HCT116 (cell line): ENCODE results near the gene RAVER1.

Experiments
- CEBPB ChIP-seq: IDR thresholded peaks from 2 replicates; pipeline ENCODE4 v1.6.1; 2012; ENCODE audit warnings: low read depth
- CTCF ChIP-seq, 3 experiments: fragments of 200-600 bp in 1 of 3; sonication (generic) in 1 of 3; IDR thresholded peaks in 2 of 3; conservative IDR thresholded peaks in 1 of 3; 2 replicates each; pipeline ENCODE4 v1.5.1; 2012 to 2017; ENCODE audit warnings: low read depth in 2 of 3, low read length in 2 of 3, antibody characterized with exemption in 1 of 3, borderline replicate concordance in 1 of 3, control low read depth in 1 of 3, mild to moderate bottlenecking in 1 of 3, mixed read lengths in 1 of 3, mixed run types in 1 of 3, moderate library complexity in 1 of 3; ENCODE audit not compliant: insufficient read depth in 1 of 3
- EGR1 ChIP-seq: IDR thresholded peaks from 2 replicates; pipeline ENCODE4 v1.6.1; 2012; ENCODE audit warnings: low read depth
- FOSL1 ChIP-seq: IDR thresholded peaks from 2 replicates; pipeline ENCODE4 v1.6.1; 2012; ENCODE audit warnings: low read depth
- JUND ChIP-seq: IDR thresholded peaks from 2 replicates; pipeline ENCODE4 v1.6.1; 2012
- MAX ChIP-seq: IDR thresholded peaks from 2 replicates; pipeline ENCODE4 v1.6.1; 2012
- POLR2A ChIP-seq: IDR thresholded peaks from 2 replicates; pipeline ENCODE4 v1.7.0; 2011; ENCODE audit warnings: borderline replicate concordance; ENCODE audit not compliant: insufficient read depth, insufficient read length; ENCODE audit errors: extremely low read depth
- POLR2AphosphoS5 ChIP-seq: IDR thresholded peaks from 2 replicates; pipeline ENCODE4 v1.6.1; 2011; ENCODE audit warnings: mild to moderate bottlenecking, low read depth, low read length, moderate library complexity
- REST ChIP-seq: IDR thresholded peaks from 2 replicates; pipeline ENCODE4 v1.6.1; 2012; ENCODE audit warnings: low read depth
- SP1 ChIP-seq: IDR thresholded peaks from 2 replicates; pipeline ENCODE4 v1.6.1; 2012; ENCODE audit warnings: low read depth
- YY1 ChIP-seq: IDR thresholded peaks from 2 replicates; pipeline ENCODE4 v1.6.1; 2011; ENCODE audit warnings: low read length, low read depth, moderate library complexity, mild to moderate bottlenecking; ENCODE audit not compliant: insufficient replicate concordance; ENCODE audit errors: extremely low read depth
- ZNF274 ChIP-seq: fragments of 200-500 bp; sonication (Bioruptor generic); IDR thresholded peaks from 2 replicates; pipeline ENCODE4 v1.6.1; 2014; ENCODE audit warnings: mild to moderate bottlenecking, low read depth, low read length, inconsistent platforms

- no peak for TF ChIP-seq CTCF (IDR thresholded peaks at IDR 0.05 in 2 of 3, conservative IDR thresholded peaks at IDR 0.05 in 1 of 3; ENCODE audit: borderline replicate concordance in 1 of 3, insufficient read depth in 1 of 3, low read depth in 2 of 3, low read length in 2 of 3)
- TF ChIP-seq REST = no peak
- no peak for TF ChIP-seq POLR2A
- no peak for TF ChIP-seq FOSL1
- TF ChIP-seq POLR2AphosphoS5 = no peak
- no peak for TF ChIP-seq YY1
- TF ChIP-seq ZNF274 = no peak
- no peak for TF ChIP-seq SP1
- no peak for TF ChIP-seq JUND
- TF ChIP-seq MAX = no peak
- TF ChIP-seq EGR1 = no peak
- TF ChIP-seq CEBPB = no peak
Observed at GRCh38 chr19:10274589-10274988, 58.7 kb downstream of the RAVER1 start.
